Upper lobe of right lung (tissue), 1 donor: ENCODE results near the gene TEP1. TPM values are rescaled to one million over a fixed set of nuclear protein-coding genes. Genes with fewer than 3 reads are reported as not detected.
A peak's percentile ranks its signal among the peaks of the same experiment; 100 is the strongest.

Source experiments
- ATAC-seq: fragments of 200-7000 bp; cut with Tn5 transposase; one replicate; pipeline ENCODE4 v1.9.1; 2020; ENCODE audit warnings: mild to moderate bottlenecking, moderate library complexity
- DNase-seq: peaks from one replicate; pipeline ENCODE4 v3.0.0-alpha.2; 2020
- H3K27ac ChIP-seq: fragments of 200-600 bp; one replicate; pipeline ENCODE4 v1.8.0; 2022
- H3K27me3 ChIP-seq: fragments of 200-600 bp; one replicate; pipeline ENCODE4 v1.8.0; 2022; ENCODE audit warnings: mild to moderate bottlenecking
- H3K36me3 ChIP-seq: fragments of 200-600 bp; one replicate; pipeline ENCODE4 v1.8.0; 2022
- H3K4me1 ChIP-seq: fragments of 200-600 bp; one replicate; pipeline ENCODE4 v1.8.0; 2022
- H3K4me3 ChIP-seq: fragments of 200-600 bp; one replicate; pipeline ENCODE4 v1.8.0; 2022; ENCODE audit warnings: mild to moderate bottlenecking
- H3K9me3 ChIP-seq: fragments of 200-600 bp; one replicate; pipeline ENCODE4 v1.8.0; 2022
- intact Hi-C: fragments of 100-400 bp; cut with DNase I; formaldehyde crosslinking; loops from one replicate; pipeline ENCODE4 v1.11.0; 2022
- total RNA-seq: library from RNA; stranded (reverse); fragmentation: NEBNext Ultra II Directional; extraction: Animal tissue kit (Norgen Biotek cat#: 25700); gene quantifications from one replicate; pipeline ENCODE4 v1.2.1, GENCODE V29; 2021
- TF ChIP-seq, protein P1 (sequence below): fragments of 200-600 bp; IDR thresholded peaks from one replicate; pipeline ENCODE4 v1.8.0; 2022; ENCODE audit warnings: antibody characterized with exemption
- donor health status: DM: no; HTN: yes; CAD: no; lungs with severe emphysema.

TEP1 gene
- total RNA-seq, 1 donor from 2014 or later, result 48.9 TPM

DNA sequence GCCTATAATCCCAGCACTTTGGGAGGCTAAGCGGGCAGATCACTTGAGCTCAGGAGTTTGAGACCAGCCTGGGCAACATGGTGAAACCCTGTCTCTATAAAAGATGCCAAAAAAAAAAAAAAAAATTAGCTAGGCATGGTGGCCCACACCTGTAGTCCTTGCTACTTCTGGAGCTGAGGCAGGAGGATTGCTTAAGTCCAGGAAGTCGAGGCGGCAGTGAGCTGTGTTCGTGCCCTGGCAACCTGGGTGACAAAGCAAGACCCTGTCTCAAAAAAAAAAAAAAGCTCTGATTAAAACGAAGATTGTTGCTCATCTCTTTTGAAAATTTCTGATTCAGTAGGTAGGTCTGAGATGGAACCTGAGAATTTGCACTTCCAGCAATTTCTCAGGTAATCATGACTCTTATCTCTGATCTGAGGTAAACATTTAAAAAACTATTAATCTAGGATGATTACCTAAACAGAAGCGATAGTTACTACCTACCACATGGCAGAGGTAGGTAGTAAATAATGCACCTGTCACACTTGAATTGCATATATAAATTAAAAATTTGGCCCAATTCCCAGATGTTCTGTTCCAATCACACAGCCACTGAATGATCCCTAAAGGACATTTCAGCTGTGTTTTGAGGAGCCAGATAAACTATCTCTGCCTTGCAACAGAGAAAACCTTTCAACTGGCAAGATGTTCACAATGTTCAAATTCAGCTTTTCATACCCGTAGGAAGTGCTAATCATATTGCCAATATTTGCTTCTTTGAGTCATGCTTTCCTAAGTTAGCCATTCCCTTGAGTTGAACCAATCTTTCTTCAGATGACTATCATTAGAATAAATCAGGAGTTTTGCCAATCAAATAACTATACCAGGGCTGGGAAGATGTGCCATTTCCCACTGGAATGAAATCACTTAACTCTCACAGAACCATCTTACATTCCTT, 4.2 kb upstream of the TEP1 start:
- TF ChIP-seq, protein P1, sequence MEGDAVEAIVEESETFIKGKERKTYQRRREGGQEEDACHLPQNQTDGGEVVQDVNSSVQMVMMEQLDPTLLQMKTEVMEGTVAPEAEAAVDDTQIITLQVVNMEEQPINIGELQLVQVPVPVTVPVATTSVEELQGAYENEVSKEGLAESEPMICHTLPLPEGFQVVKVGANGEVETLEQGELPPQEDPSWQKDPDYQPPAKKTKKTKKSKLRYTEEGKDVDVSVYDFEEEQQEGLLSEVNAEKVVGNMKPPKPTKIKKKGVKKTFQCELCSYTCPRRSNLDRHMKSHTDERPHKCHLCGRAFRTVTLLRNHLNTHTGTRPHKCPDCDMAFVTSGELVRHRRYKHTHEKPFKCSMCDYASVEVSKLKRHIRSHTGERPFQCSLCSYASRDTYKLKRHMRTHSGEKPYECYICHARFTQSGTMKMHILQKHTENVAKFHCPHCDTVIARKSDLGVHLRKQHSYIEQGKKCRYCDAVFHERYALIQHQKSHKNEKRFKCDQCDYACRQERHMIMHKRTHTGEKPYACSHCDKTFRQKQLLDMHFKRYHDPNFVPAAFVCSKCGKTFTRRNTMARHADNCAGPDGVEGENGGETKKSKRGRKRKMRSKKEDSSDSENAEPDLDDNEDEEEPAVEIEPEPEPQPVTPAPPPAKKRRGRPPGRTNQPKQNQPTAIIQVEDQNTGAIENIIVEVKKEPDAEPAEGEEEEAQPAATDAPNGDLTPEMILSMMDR, result no peak
- Histone ChIP-seq H3K4me1 (peaks cover 5% of the 10 kb centered on the region), H3K4me3 (no peak overlapping the region), H3K27ac (no peak overlapping the region), H3K36me3 (no peaks in the 10 kb centered on the region), H3K9me3 (no peaks in the 10 kb centered on the region), H3K27me3 (no peaks in the 10 kb centered on the region)
- DNase-seq (no peak), ATAC-seq (no peak)
- intact Hi-C loops, result no loop called here

DNA sequence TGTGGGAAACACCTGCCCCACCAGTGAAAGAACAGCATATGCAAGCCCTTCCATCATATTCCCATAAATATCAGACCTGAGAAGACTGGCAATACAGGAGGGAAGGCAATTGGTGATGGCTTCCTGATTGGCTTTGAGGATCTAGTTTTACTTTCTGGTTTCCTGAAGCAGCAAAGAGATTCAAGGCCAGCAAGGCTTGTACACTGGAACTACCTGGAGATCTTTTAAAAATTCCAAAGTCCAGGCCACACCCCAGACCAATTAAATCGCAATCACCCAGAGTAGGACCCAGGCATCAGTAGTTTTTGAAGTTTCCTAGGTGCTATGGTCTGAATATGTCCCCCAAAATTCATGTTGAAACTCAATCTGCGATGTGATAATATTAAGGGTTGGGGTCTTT, 2.9 kb upstream of the TEP1 start:
- ATAC-seq, result no peak
- Histone ChIP-seq H3K36me3 (no peaks in the 10 kb centered on the region), H3K9me3 (no peaks in the 10 kb centered on the region), H3K27me3 (no peaks in the 10 kb centered on the region), H3K4me1 (peaks cover 17% of the 10 kb centered on the region), H3K27ac (no peak overlapping the region), H3K4me3 (no peak overlapping the region)
- no peak for DNase-seq
- TF ChIP-seq, protein P1, result no peak
- intact Hi-C loops, result no loop called here

DNA sequence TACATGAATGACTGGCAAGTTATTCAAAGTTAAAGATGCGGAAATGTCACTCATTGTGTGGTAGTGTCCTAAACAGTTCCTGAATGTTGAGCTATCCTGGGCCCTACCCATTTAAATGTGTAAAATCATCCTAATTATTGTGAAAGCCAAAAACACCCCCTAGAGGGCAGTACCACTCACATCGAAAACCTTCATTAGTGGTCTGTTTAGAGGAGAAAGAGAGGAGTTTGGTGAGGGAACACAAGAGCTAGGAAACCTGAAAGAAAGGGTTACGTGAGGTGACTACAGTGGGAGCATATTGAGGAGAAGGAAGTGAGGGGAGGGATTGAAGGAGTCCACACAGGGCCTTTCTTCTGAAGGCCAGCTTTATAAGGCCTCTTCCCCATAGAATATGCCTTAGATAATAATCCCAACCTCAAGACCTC, 2.5 kb upstream of the TEP1 start:
- ATAC-seq (peak; percentile 46), DNase-seq (no peak)
- Histone ChIP-seq H3K9me3 (no peaks in the 10 kb centered on the region), H3K36me3 (no peaks in the 10 kb centered on the region), H3K27ac (no peak overlapping the region), H3K4me3 (no peak overlapping the region), H3K27me3 (no peaks in the 10 kb centered on the region), H3K4me1 (peaks cover 18% of the 10 kb centered on the region)
- TF ChIP-seq, protein P1, result peak; percentile 65
- intact Hi-C loops, result no loop called here

DNA sequence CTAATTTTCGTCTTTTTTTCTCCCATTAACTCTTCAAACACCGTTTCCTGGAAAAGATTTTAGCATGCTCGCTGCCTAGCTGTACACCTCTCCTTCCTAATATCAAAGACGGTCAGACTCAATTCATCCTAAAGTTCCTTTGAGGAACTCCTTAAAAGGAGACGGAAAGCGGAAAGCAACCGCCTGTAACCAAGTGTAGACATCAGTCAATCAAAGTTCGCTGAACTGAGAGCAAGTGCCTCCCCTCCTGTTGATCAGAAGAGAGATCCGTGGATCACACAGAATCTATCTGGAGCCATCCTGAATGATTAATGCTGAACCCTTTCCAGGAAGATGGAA, 412 bp upstream of the TEP1 start:
- Histone ChIP-seq H3K36me3 (no peaks in the 10 kb centered on the region), H3K27me3 (no peaks in the 10 kb centered on the region), H3K4me1 (peaks cover 18% of the 10 kb centered on the region), H3K27ac (peak overlapping the region; percentile 94), H3K9me3 (no peaks in the 10 kb centered on the region), H3K4me3 (peak overlapping the region; percentile 83)
- TF ChIP-seq, protein P1, result no peak
- peak; percentile 20 for ATAC-seq
- intact Hi-C loops, result no loop called here
- no peak for DNase-seq

DNA sequence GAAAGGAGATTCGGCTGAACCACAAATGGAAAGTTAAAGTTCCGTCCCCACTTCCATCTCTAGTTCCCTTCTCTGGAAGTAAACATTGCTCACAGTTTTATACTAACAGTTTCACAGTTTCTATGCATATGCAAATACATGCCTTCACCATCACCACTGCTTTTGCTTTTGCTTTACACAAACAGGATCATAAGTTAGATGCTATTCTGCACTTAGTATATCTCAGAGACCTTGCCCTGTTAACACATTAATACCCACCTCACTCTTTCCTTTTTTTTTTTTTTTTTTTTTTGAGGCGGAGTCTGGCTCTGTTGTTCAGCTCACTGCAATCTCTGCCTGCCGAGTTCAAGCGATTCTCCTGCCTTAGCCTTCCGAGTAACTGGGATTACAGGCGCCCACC, 890 bp downstream of the TEP1 start:
- H3K27ac ChIP-seq, result peak overlapping the region; percentile 94
- no peaks in the 10 kb centered on the region for H3K27me3 ChIP-seq
- no peaks in the 10 kb centered on the region for H3K9me3 ChIP-seq
- H3K4me1 ChIP-seq, result peaks cover 18% of the 10 kb centered on the region
- DNase-seq (no peak), ATAC-seq (no peak)
- TF ChIP-seq, protein P1, result no peak
- intact Hi-C loops, result no loop called here
- peaks cover 11% of the 10 kb centered on the region for H3K36me3 ChIP-seq
- peak overlapping the region; percentile 83 for H3K4me3 ChIP-seq
